ENCODE results near the gene SEZ6. TPM values are rescaled to one million over a fixed set of nuclear protein-coding genes. Genes with fewer than 3 reads are reported as not detected.

The SEZ6 gene
- total RNA-seq, 4 donors from 2014 or later = 0.13 TPM; not detected in 3

DNA sequence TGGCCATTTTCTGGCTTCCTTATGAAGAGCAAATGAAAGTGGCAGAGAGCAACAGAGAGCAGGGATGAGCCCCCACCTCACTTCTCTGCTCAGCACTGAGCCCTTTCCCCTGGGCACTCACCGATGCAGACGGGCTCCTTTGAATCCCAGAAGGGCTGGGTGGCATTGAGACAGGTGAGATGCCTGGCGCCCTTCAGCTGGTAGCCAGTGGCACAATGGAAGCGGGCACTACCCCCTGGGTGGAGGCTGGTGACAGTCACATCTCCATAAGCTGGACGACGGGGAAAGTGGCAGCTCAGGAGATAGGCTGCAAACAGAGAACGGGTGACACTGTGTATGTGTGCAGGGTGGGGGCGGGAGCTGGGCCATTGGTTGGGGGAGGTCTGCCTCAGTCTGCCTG is 42.0 kb downstream of the SEZ6 start:
- ATAC-seq = no peak
- H3K27ac ChIP-seq = no peak overlapping the region
- H3K27me3 ChIP-seq = peaks cover 11% of the 10 kb centered on the region
- H3K4me3 ChIP-seq = no peak overlapping the region
- no peaks in the 10 kb centered on the region for H3K36me3 ChIP-seq
- WGBS, 2 donors (ENCODE audit: low coverage in 1 of 2) = 67% methylated on average over 2 of the region's 8 CpGs; no CpG with 5 or more reads in 1 of the 2 donors
- peaks cover 0 to 6% (median 0%) of the 10 kb centered on the region in 3 donors for H3K4me1 ChIP-seq
- TF ChIP-seq POLR2A (IDR thresholded peaks at IDR 0.05) = no peak
- H3K9me3 ChIP-seq = no peaks in the 10 kb centered on the region

DNA sequence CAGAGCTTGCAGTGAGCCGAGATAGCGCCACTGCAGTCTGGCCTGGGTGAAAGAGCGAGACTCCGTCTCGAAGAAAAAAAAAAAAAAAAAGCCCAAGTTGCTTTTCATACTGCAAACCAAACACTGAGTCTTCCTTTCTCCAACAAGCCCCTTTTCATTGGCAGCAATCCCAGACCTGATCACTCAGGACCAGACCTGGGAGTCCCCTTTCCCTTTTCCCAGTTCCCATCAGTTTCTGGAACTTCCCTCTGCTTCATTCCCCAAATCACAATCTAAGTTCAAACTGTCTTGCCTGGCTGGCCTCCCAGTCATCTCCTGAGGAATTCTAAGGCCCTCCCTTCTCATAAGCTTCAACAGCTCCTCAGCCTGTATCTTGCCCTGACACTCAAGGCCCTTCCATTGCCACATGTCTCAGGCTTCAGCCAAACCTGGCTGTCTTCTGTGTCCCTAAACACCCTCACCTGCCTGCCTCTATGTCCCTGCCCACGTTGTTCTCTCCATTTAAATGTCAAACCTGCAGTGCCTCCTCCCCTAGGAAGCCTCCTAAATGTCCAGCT is 42.7 kb downstream of the SEZ6 start:
- no peak for TF ChIP-seq POLR2A (IDR thresholded peaks at IDR 0.05)
- TF ChIP-seq, protein P1, sequence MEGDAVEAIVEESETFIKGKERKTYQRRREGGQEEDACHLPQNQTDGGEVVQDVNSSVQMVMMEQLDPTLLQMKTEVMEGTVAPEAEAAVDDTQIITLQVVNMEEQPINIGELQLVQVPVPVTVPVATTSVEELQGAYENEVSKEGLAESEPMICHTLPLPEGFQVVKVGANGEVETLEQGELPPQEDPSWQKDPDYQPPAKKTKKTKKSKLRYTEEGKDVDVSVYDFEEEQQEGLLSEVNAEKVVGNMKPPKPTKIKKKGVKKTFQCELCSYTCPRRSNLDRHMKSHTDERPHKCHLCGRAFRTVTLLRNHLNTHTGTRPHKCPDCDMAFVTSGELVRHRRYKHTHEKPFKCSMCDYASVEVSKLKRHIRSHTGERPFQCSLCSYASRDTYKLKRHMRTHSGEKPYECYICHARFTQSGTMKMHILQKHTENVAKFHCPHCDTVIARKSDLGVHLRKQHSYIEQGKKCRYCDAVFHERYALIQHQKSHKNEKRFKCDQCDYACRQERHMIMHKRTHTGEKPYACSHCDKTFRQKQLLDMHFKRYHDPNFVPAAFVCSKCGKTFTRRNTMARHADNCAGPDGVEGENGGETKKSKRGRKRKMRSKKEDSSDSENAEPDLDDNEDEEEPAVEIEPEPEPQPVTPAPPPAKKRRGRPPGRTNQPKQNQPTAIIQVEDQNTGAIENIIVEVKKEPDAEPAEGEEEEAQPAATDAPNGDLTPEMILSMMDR (IDR thresholded peaks at IDR 0.05) = no peak
- no peak for TF ChIP-seq EP300 (IDR thresholded peaks at IDR 0.05)
- TF ChIP-seq POLR2AphosphoS5 (IDR thresholded peaks at IDR 0.05) = no peak
- Histone ChIP-seq H3K27ac (no peak overlapping the region), H3K27me3 (peaks cover 11% of the 10 kb centered on the region), H3K36me3 (no peaks in the 10 kb centered on the region), H3K4me1 (peaks cover 0 to 6% (median 0%) of the 10 kb centered on the region in 3 donors), H3K4me3 (no peak overlapping the region), H3K9me3 (no peaks in the 10 kb centered on the region)
- no peak for ATAC-seq
- 20 to 56% methylated on average over 1 to 3 of the region's 6 CpGs for WGBS, 2 donors (ENCODE audit: low coverage in 1 of 2)

DNA sequence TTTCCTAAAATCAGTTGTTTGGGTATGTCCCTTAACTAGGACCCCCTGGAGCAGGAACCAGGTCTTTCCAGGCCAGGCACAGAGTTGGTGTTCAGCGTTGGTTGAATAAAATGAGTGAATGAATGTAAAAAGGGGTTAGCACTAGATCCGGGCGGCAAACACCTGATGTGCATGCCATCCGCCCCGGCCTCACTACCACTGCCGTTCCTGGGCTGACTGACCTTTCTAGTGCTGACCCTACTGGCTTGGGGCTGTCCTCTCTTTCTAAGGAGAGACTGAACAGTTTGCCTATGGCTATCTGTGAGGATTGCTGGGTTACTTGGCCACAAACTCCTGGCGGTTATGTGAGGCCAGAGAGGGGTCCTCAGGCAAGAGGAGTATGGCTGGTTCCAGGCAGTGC is 44.4 kb downstream of the SEZ6 start:
- TF ChIP-seq POLR2A (IDR thresholded peaks at IDR 0.05) = no peak
- TF ChIP-seq POLR2AphosphoS5 (IDR thresholded peaks at IDR 0.05) = no peak
- TF ChIP-seq, protein P1 (IDR thresholded peaks at IDR 0.05) = no peak
- TF ChIP-seq EP300 (IDR thresholded peaks at IDR 0.05) = no peak
- no peak for ATAC-seq
- 95 to 100% methylated on average over 1 to 6 of the region's 7 CpGs for WGBS, 2 donors (ENCODE audit: low coverage in 1 of 2)
- Histone ChIP-seq H3K27ac (no peak overlapping the region), H3K9me3 (no peaks in the 10 kb centered on the region), H3K27me3 (peaks cover 11% of the 10 kb centered on the region), H3K4me3 (no peak overlapping the region), H3K36me3 (peaks cover 0 to 5% of the 10 kb centered on the region in 2 donors), H3K4me1 (peaks cover 0 to 6% (median 0%) of the 10 kb centered on the region in 3 donors)

DNA sequence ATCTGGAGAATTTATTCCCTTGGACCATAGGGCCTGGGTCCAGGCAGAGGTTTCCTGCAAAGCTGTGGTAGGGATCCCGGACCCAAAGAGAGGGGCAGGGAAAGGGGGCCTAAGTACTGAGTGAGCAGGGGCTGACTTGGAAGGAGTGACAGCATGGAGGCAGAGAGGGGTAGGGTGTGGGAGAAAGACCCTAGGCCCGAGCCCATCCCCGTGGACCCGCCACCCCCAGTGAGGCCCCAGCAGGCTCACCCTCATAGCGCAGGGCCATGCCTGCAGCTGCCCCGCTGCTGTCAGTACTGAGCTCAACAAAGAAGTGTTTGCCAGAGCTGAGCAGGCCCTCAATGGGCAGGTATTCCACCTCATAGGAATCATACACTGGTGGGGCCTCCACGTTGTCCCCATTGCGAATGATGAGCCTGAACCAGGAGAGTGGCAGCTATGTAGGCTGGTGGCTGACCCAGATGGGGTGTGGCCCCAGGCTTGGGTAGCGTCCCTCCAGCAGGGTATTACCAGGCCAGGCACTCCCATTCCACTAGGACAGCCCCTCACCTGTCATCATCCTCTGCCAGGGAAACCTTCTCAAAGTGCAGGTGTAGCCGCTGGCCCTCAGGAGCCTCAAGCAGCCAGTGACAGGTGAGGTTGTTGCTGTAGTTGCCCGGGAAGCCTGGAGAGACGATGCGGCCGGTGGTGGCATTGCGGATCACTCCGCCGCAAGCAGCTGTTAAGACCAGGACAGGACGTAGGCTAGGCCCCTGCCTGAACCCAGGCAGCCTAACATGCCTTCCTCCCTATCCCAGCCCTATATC is 45.4 kb downstream of the SEZ6 start:
- no peak overlapping the region for H3K4me3 ChIP-seq
- H3K9me3 ChIP-seq = no peaks in the 10 kb centered on the region
- no peak overlapping the region for H3K27ac ChIP-seq
- peaks cover 0 to 1% (median 0%) of the 10 kb centered on the region in 3 donors for H3K4me1 ChIP-seq
- no peak for TF ChIP-seq EP300 (IDR thresholded peaks at IDR 0.05)
- TF ChIP-seq POLR2A (IDR thresholded peaks at IDR 0.05) = no peak
- TF ChIP-seq, protein P1 (IDR thresholded peaks at IDR 0.05) = no peak
- no peak for TF ChIP-seq POLR2AphosphoS5 (IDR thresholded peaks at IDR 0.05)
- H3K27me3 ChIP-seq = peaks cover 11% of the 10 kb centered on the region
- peaks cover 0 to 5% of the 10 kb centered on the region in 2 donors for H3K36me3 ChIP-seq
- 75 to 83% methylated on average over 1 to 2 of the region's 18 CpGs for WGBS, 2 donors (ENCODE audit: low coverage in 1 of 2)
- ATAC-seq = no peak

DNA sequence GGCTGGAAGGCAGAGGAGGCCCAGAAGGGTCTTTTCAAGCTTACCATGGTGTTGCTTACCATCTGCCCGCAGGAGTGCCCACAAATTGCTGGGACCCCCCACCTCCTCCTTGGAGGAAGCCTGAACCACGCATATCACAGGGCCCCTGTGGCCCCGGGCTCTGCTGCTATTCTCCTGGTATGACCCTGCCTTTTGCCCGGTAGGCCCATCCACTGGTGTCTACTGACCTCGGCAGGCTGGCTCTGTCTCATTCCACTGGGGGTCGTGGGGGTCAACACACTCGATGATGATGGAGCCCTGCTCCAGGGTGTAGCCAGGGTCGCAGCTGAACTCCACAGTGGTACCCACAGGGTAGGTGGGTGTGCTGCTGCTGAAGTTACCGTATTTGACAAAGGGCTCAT is 46.4 kb downstream of the SEZ6 start:
- WGBS, 2 donors (ENCODE audit: low coverage in 1 of 2) = no CpG with 5 or more reads among the region's 9 CpGs
- ATAC-seq = no peak
- Histone ChIP-seq H3K27ac (no peak overlapping the region), H3K4me1 (no peaks in the 10 kb centered on the region), H3K36me3 (peaks cover 0 to 5% of the 10 kb centered on the region in 2 donors), H3K4me3 (no peak overlapping the region), H3K9me3 (no peaks in the 10 kb centered on the region), H3K27me3 (peaks cover 7% of the 10 kb centered on the region)
- TF ChIP-seq POLR2A (IDR thresholded peaks at IDR 0.05) = no peak
- no peak for TF ChIP-seq EP300 (IDR thresholded peaks at IDR 0.05)
- TF ChIP-seq POLR2AphosphoS5 (IDR thresholded peaks at IDR 0.05) = no peak
- TF ChIP-seq, protein P1 (IDR thresholded peaks at IDR 0.05) = no peak
